Skeletal muscle tissue (tissue), 4 donors: Measurements from ENCODE around the gene GRID2. TPM values are rescaled to one million over a fixed set of nuclear protein-coding genes. Genes with fewer than 3 reads are reported as not detected.

ENCODE experiments used
- H3K27ac ChIP-seq: one replicate; pipeline ENCODE4 v1.7.0; 2013; ENCODE audit warnings: mild to moderate bottlenecking, low read depth, low read length, inconsistent platforms
- H3K27me3 ChIP-seq, 3 donors: one replicate each; pipeline ENCODE4 v1.7.0; 2013; ENCODE audit warnings: low read length in 3 of 3; ENCODE audit not compliant: control insufficient read depth in 3 of 3, insufficient read depth in 3 of 3
- H3K36me3 ChIP-seq, 3 donors: one replicate each; pipeline ENCODE4 v1.7.0; 2013; ENCODE audit warnings: low read length in 3 of 3; ENCODE audit not compliant: control insufficient read depth in 3 of 3, insufficient read depth in 3 of 3
- H3K4me1 ChIP-seq, 3 donors: one replicate each; pipeline ENCODE4 v1.7.0; 2013; ENCODE audit warnings: low read length in 3 of 3, mild to moderate bottlenecking in 3 of 3; ENCODE audit not compliant: control insufficient read depth in 3 of 3, insufficient read depth in 3 of 3
- H3K4me3 ChIP-seq, 3 donors: one replicate each; pipeline ENCODE4 v1.7.0; 2013; ENCODE audit warnings: low read length in 3 of 3
- H3K9ac ChIP-seq, 3 donors: one replicate each; pipeline ENCODE4 v1.7.0; 2013; ENCODE audit warnings: low read length in 3 of 3, mild to moderate bottlenecking in 3 of 3, moderate library complexity in 2 of 3, low read depth in 1 of 3
- H3K9me3 ChIP-seq, 3 donors: one replicate each; pipeline ENCODE4 v1.7.0; 2013; ENCODE audit warnings: low read length in 3 of 3; ENCODE audit not compliant: control insufficient read depth in 3 of 3
- total RNA-seq: library from RNA; depleted of rRNA; stranded (reverse); fragments of >200 nt; gene quantifications from one replicate; pipeline ENCODE4 v1.2.3, GENCODE V29; 2014
- donor health status: Osteomylitis.

Gene GRID2
- total RNA-seq, 1 donor from 2014 or later, result 1.6 TPM

- no peaks in the 10 kb centered on the region for H3K4me1 ChIP-seq
- no peak overlapping the region for H3K27ac ChIP-seq
- no peak overlapping the region for H3K4me3 ChIP-seq
- H3K9me3 ChIP-seq, result peaks cover 0 to 2% (median 0%) of the 10 kb centered on the region in 3 donors
- H3K36me3 ChIP-seq, result no peaks in the 10 kb centered on the region
- no peaks in the 10 kb centered on the region for H3K27me3 ChIP-seq
- H3K9ac ChIP-seq, result no peak overlapping the region
These were observed 895.7 kb downstream of the GRID2 start for GRCh38 chr4:93199492-93199891.

GRCh38 chr4:93201471-93202096 is 897.8 kb downstream of the GRID2 start:
- H3K4me3 ChIP-seq, result no peak overlapping the region
- H3K27me3 ChIP-seq, result no peaks in the 10 kb centered on the region
- H3K4me1 ChIP-seq, result no peaks in the 10 kb centered on the region
- H3K9ac ChIP-seq, result no peak overlapping the region
- no peaks in the 10 kb centered on the region for H3K36me3 ChIP-seq
- peaks cover 0 to 2% (median 0%) of the 10 kb centered on the region in 3 donors for H3K9me3 ChIP-seq
- H3K27ac ChIP-seq, result no peak overlapping the region

GRCh38 chr4:93203708-93204107 is 899.9 kb downstream of the GRID2 start:
- H3K36me3 ChIP-seq, result no peaks in the 10 kb centered on the region
- H3K4me3 ChIP-seq, result no peak overlapping the region
- H3K27ac ChIP-seq, result no peak overlapping the region
- H3K9me3 ChIP-seq, result peaks cover 0 to 2% (median 0%) of the 10 kb centered on the region in 3 donors
- no peaks in the 10 kb centered on the region for H3K27me3 ChIP-seq
- H3K9ac ChIP-seq, result no peak overlapping the region
- H3K4me1 ChIP-seq, result no peaks in the 10 kb centered on the region

GRCh38 chr4:93212250-93212649 is 908.5 kb downstream of the GRID2 start:
- no peak overlapping the region for H3K27ac ChIP-seq
- H3K9ac ChIP-seq, result no peak overlapping the region
- no peaks in the 10 kb centered on the region for H3K9me3 ChIP-seq
- H3K4me1 ChIP-seq, result no peaks in the 10 kb centered on the region
- H3K36me3 ChIP-seq, result no peaks in the 10 kb centered on the region
- H3K27me3 ChIP-seq, result no peaks in the 10 kb centered on the region
- H3K4me3 ChIP-seq, result no peak overlapping the region

- no peak overlapping the region for H3K27ac ChIP-seq
- no peaks in the 10 kb centered on the region for H3K4me1 ChIP-seq
- H3K4me3 ChIP-seq, result no peak overlapping the region
- H3K36me3 ChIP-seq, result no peaks in the 10 kb centered on the region
- H3K9me3 ChIP-seq, result no peaks in the 10 kb centered on the region
- H3K9ac ChIP-seq, result no peak overlapping the region
- H3K27me3 ChIP-seq, result no peaks in the 10 kb centered on the region
These were observed 912.9 kb downstream of the GRID2 start for GRCh38 chr4:93216646-93217045.

GRCh38 chr4:93217431-93217830 is 913.7 kb downstream of the GRID2 start:
- Histone ChIP-seq H3K4me3 (no peak overlapping the region), H3K27me3 (no peaks in the 10 kb centered on the region)

GRCh38 chr4:93221771-93222170 is 918.0 kb downstream of the GRID2 start:
- H3K9me3 ChIP-seq, result no peaks in the 10 kb centered on the region
- no peaks in the 10 kb centered on the region for H3K36me3 ChIP-seq
- H3K27me3 ChIP-seq, result no peaks in the 10 kb centered on the region
- no peak overlapping the region for H3K27ac ChIP-seq
- no peak overlapping the region for H3K4me3 ChIP-seq
- H3K9ac ChIP-seq, result no peak overlapping the region
- H3K4me1 ChIP-seq, result no peaks in the 10 kb centered on the region

More at GRCh38 chr4:93217431-93217830, 913.7 kb downstream of the GRID2 start:
- Histone ChIP-seq H3K27ac (no peak overlapping the region), H3K4me1 (no peaks in the 10 kb centered on the region), H3K9me3 (no peaks in the 10 kb centered on the region), H3K9ac (no peak overlapping the region), H3K36me3 (no peaks in the 10 kb centered on the region)

- Histone ChIP-seq H3K4me3 (no peak overlapping the region), H3K27ac (no peak overlapping the region), H3K4me1 (no peaks in the 10 kb centered on the region), H3K9ac (no peak overlapping the region), H3K27me3 (no peaks in the 10 kb centered on the region), H3K36me3 (no peaks in the 10 kb centered on the region), H3K9me3 (no peaks in the 10 kb centered on the region)
These were observed 924.3 kb downstream of the GRID2 start for GRCh38 chr4:93228021-93228420.

- no peak overlapping the region for H3K9ac ChIP-seq
These were observed 929.1 kb downstream of the GRID2 start for GRCh38 chr4:93232883-93233282.

GRCh38 chr4:93237521-93237920 is 933.8 kb downstream of the GRID2 start:
- no peaks in the 10 kb centered on the region for H3K36me3 ChIP-seq

More at GRCh38 chr4:93232883-93233282, 929.1 kb downstream of the GRID2 start:
- H3K4me1 ChIP-seq, result no peaks in the 10 kb centered on the region
- no peak overlapping the region for H3K4me3 ChIP-seq
- no peak overlapping the region for H3K27ac ChIP-seq
- H3K9me3 ChIP-seq, result no peaks in the 10 kb centered on the region
- H3K36me3 ChIP-seq, result no peaks in the 10 kb centered on the region
- no peaks in the 10 kb centered on the region for H3K27me3 ChIP-seq

More at GRCh38 chr4:93237521-93237920, 933.8 kb downstream of the GRID2 start:
- Histone ChIP-seq H3K9me3 (no peaks in the 10 kb centered on the region), H3K9ac (no peak overlapping the region), H3K27ac (no peak overlapping the region), H3K4me1 (no peaks in the 10 kb centered on the region), H3K27me3 (no peaks in the 10 kb centered on the region), H3K4me3 (no peak overlapping the region)
